Endothelial cell of umbilical vein (primary cell): ENCODE results near the gene UCKL1.

Experiments
- CTCF ChIP-seq, 2 donors: IDR thresholded peaks; 1 replicate in 1 of 2; 2 replicates in 1 of 2; pipeline ENCODE4 v1.5.1; 2011; ENCODE audit warnings: low read length in 2 of 2, mild to moderate bottlenecking in 2 of 2, moderate library complexity in 2 of 2, control low read depth in 1 of 2, inconsistent platforms in 1 of 2, low read depth in 1 of 2; ENCODE audit not compliant: insufficient read depth in 1 of 2; ENCODE audit errors: extremely low read depth in 1 of 2
- EZH2 ChIP-seq: IDR thresholded peaks from 2 replicates; pipeline ENCODE4 v1.6.1; 2012; ENCODE audit warnings: borderline replicate concordance, low read depth, mild to moderate bottlenecking, moderate library complexity, low read length, inconsistent platforms; ENCODE audit not compliant: severe bottlenecking
- MAX ChIP-seq: IDR thresholded peaks from 2 replicates; pipeline ENCODE4 v1.6.1; 2011; ENCODE audit not compliant: insufficient read depth, insufficient read length
- MYC ChIP-seq: IDR thresholded peaks from one replicate; pipeline ENCODE4 v1.6.1; 2011; ENCODE audit warnings: mild to moderate bottlenecking, low read depth, low read length
- POLR2A ChIP-seq: IDR thresholded peaks from 2 replicates; pipeline ENCODE4 v1.6.1; 2012; ENCODE audit warnings: low read depth, mild to moderate bottlenecking, control low read depth, low read length

- TF ChIP-seq MAX (no peak), CTCF (IDR thresholded peaks at IDR 0.05; ENCODE audit: extremely low read depth in 1 of 2, insufficient read depth in 1 of 2, low read depth in 1 of 2, low read length in 2 of 2) (no peak), MYC (no peak), EZH2 (no peak), POLR2A (no peak)
Measured at GRCh38 chr20:63932606-63933160, 23.5 kb downstream of the UCKL1 start.
